ENCODE results near the gene DCUN1D4. TPM values are rescaled to one million over a fixed set of nuclear protein-coding genes. Genes with fewer than 3 reads are reported as not detected.

The DCUN1D4 gene
- total RNA-seq, 4 donors from 2014 or later, result 27.6 to 50.9 (median 42.1) TPM

GRCh38 chr4:51862781-51863180, 19.8 kb downstream of the DCUN1D4 start:
- TF ChIP-seq CTCF (IDR thresholded peaks at IDR 0.05), result no peak
- ATAC-seq (ENCODE audit: low FRiP score) (no peak), DNase-seq (ENCODE audit: low spot score) (no peak)

- DNase-seq (ENCODE audit: low spot score), result no peak
- no peak for TF ChIP-seq CTCF (IDR thresholded peaks at IDR 0.05)
- no peak for ATAC-seq (ENCODE audit: low FRiP score)
Observed at GRCh38 chr4:51865717-51866116, 22.8 kb downstream of the DCUN1D4 start.

- no peak for ATAC-seq (ENCODE audit: low FRiP score)
- TF ChIP-seq CTCF (IDR thresholded peaks at IDR 0.05), result no peak
- DNase-seq (ENCODE audit: low spot score), result no peak
Observed at GRCh38 chr4:51866835-51867234, 23.9 kb downstream of the DCUN1D4 start.

- no peak for ATAC-seq (ENCODE audit: low FRiP score)
- TF ChIP-seq CTCF (IDR thresholded peaks at IDR 0.05), result no peak
- no peak for DNase-seq (ENCODE audit: low spot score)
Observed at GRCh38 chr4:51867689-51868448, 24.9 kb downstream of the DCUN1D4 start.

GRCh38 chr4:51868449-51868847, 25.5 kb downstream of the DCUN1D4 start:
- ATAC-seq (ENCODE audit: low FRiP score) (no peak), DNase-seq (ENCODE audit: low spot score) (no peak)
- TF ChIP-seq CTCF (IDR thresholded peaks at IDR 0.05), result no peak

- no peak for TF ChIP-seq CTCF (IDR thresholded peaks at IDR 0.05)
- DNase-seq (ENCODE audit: low spot score) (no peak), ATAC-seq (ENCODE audit: low FRiP score) (no peak)
Observed at GRCh38 chr4:51870441-51871188, 27.7 kb downstream of the DCUN1D4 start.
